Amygdala (tissue), 56 donors: ENCODE measurements around the gene COL4A2.
"Not testable (repeated sequence)": the region's sequence is repeated elsewhere in the genome, so short reads cannot be mapped to it uniquely, and the experiment has no call there.

Experiments used
- DNase-seq, 56 donors: peaks; one replicate each; lab custom pipeline; 2025; lab: John Stamatoyannopoulos, UW

Gene COL4A2

GRCh38 chr13:110520431-110521295 is 213.6 kb downstream of the COL4A2 start:
- peak in 52 of 56 donors; percentile 8 to 88 (median 66) for DNase-seq

DNA sequence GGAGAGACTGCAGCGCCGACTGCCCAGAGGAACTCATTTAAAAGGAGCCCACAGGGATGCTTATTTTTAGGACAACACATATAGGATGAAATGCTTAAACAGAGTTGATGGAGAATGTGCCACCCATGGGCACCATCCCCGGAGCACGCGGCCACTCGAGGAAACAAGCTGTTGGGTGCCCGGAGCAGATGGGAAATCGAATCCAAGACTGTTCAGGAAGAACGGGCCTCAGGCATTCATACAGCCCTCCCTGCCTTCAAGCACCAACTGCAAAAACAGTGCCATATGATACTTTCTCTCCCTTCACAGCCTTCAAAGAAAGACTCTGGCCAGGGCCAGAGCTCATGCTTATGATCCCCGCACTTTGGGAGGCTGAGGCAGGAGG is 214.2 kb downstream of the COL4A2 start:
- no peak for DNase-seq

- no peak for DNase-seq
These were observed 214.9 kb downstream of the COL4A2 start for GRCh38 chr13:110521946-110522345.

DNA sequence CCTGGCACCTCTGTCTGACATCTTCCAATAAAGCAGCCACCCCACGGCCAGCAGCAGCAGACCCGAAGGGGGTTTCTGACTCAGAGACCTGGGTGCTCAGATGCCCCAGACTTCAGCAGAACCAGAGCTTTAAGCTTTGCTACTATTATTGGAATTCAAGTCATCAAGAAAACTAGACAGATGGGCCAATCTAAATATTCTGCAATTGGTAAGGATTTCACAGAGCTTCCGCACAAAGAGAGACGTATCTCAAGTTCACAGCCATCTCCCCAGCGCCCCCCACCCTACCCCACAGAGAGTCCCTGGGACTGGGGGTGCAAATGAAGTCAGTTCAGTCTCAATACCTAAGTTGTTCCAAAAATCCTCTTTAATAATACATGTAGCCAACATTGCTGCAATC is 215.6 kb downstream of the COL4A2 start:
- DNase-seq: no peak

DNA sequence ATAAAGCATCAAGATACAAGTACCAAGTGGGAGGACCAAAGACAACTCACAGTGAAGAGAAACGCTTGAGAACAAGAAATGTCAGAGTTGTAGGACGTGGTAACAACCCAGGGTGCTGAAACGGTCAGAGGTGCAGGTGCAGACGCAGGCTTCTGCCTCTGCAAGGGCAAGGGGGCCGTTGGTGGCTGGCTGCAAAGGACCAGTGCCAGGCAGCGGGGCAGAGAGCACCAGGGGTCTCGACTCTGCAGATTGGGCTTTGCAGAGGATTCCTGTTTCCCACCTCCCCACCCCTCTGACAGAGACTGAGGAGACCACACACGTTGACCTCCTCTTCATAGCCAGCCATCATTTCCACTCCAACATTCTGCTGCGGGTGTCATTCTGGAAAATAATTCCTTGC is 216.1 kb downstream of the COL4A2 start:
- DNase-seq: no peak

- DNase-seq: no peak
These were observed 216.9 kb downstream of the COL4A2 start for GRCh38 chr13:110523838-110524540.

DNA sequence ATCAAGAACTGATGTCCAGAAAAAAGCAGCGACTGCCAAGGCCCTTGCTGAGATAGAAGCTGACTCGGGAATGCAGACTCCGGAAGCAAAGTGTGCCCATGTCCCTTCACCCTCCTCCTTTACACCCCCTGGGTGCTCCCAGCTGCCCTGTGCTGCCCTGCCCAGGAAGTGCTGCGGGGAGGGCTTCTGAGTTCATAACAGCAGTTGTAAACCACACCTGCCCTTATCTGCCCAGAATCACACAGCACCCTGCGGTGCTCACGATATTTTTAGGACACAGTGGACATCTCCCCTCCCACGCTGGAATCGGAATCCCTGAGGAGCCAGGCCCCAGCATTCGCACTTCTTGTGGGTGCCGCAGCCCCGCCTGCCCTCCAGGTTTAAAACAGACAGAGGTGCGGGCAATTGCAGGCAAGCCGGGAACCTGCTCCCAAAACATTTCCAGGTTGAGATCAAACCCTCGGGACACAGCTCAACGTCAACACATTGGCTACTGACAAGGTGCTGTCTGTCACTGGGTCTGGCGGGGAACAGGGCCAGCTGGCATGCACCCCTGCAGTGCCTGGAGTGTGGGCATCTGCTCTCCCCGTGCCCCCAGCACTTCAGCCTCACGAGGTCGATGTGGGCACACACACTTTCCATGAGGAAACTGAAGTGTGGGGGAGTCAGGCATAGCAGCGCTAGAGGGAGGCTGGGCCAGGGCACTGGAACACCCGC is 217.6 kb downstream of the COL4A2 start:
- no peak for DNase-seq

GRCh38 chr13:110525328-110526319 is 218.5 kb downstream of the COL4A2 start:
- DNase-seq: no peak

DNA sequence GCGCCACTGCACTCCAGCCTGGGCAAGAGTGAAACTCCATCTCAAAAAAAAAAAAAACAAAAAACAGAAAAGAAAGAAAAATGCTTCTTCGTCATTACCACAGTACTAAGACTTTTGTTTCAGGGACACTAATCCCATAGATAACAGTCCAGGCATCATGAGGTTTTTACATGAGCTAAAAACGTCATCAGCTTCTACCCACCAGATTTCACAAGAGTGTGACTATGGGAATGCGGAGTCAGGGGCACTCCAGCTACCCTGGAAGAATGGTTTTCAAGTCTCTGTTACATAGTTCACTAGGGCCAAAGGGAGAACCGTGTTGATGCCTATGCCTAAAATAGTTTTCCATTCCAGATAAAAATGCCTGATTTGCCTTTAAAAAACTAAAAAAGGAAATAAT is 221.3 kb downstream of the COL4A2 start:
- no peak for DNase-seq

- no peak for DNase-seq
These were observed 221.8 kb downstream of the COL4A2 start for GRCh38 chr13:110528911-110529310.

DNA sequence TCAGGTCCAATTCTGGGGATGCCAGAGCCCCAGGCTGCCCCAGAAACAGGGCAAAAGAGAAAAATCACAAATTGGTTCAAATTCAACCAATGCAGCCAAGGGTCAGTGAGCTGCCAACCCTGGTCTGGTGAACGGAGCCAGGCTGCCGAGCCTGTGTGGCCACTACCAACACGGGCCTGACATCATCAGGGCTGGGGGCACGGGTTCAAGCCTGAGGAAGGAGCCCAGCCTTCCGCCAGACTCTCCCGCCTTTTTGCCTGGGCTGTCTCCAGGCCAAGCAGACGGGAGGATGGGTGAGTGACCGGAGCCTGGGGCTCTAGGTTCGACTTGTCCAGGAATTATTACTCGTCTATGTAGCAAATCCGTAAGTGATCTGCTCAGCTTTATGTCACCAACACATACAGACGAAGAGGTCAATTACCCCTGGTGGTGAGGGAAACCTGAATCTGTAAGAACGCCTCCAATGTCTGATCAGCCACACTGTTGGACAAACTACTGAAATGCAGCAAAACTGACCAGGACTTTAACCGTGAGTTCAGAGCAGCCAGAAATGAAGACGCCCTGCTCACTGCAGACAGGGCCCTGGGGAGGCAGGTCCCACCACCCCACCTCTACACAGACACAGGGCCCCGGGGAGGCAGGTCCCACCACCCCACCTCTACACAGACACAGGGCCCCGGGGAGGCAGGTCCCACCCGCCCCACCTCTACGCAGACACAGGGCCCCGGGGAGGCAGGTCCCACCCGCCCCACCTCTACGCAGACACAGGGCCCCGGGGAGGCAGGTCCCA is 222.6 kb downstream of the COL4A2 start:
- DNase-seq: peak in 2 of 56 donors; percentile 36 to 44

DNA sequence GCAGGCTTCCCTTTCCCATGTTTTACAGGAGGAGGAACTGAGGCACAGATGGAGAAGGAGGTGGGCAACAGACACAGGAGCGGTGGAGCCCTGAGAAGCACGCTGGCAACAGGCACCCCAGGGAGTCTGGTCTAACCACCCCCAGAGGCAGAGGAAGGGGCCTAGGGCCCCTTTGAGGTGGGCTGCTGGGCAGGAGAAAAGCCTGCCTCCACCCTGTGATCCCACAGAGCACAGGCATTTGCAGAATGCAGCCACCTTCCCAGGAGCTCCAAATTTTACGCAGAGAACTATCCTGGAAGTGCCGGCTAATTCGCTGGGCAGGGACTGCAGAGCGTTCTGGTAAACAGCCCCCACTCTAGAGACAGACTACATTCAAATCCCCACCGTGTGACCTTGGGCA is 224.0 kb downstream of the COL4A2 start:
- no peak for DNase-seq

DNA sequence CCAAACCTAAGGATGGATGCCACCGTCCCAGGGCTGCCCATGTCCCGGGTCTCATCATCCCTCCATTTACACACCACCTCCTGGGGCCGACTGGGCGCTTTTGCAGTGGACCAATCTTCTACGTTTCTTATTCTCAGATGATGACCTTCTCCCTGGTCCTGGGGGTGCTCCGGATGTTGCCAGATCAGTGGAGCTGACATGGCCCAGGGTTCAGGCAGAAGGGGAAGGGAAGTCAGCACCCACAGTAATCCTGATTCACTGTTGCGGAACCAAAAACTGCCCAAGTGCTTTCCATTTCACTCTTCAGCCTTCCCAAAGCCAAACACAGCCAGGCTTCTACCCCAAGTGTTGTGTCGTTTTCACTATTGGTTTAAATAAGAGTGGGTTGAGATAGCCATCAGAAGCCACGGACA is 224.6 kb downstream of the COL4A2 start:
- DNase-seq: peak in 1 of 56 donors; percentile 17

DNA sequence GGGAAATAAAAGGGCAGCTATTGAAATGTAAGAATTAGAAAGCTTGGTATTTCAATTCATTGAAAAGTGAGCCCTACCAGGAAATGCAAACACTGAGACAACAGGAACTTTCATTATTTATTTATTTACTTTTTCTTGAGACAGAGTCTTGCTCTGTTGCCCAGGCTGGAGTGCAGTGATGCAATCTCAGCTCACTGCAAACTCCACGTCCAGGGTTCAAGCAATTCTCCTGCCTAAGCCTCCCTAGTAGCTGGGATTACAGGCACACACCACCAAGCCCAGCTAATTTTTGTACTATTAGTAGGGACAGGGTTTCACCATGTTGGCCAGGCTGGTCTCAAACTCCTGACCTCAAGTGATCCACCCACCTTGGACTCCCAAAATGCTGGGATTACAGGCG is 225.2 kb downstream of the COL4A2 start:
- DNase-seq: not testable (repeated sequence)

DNA sequence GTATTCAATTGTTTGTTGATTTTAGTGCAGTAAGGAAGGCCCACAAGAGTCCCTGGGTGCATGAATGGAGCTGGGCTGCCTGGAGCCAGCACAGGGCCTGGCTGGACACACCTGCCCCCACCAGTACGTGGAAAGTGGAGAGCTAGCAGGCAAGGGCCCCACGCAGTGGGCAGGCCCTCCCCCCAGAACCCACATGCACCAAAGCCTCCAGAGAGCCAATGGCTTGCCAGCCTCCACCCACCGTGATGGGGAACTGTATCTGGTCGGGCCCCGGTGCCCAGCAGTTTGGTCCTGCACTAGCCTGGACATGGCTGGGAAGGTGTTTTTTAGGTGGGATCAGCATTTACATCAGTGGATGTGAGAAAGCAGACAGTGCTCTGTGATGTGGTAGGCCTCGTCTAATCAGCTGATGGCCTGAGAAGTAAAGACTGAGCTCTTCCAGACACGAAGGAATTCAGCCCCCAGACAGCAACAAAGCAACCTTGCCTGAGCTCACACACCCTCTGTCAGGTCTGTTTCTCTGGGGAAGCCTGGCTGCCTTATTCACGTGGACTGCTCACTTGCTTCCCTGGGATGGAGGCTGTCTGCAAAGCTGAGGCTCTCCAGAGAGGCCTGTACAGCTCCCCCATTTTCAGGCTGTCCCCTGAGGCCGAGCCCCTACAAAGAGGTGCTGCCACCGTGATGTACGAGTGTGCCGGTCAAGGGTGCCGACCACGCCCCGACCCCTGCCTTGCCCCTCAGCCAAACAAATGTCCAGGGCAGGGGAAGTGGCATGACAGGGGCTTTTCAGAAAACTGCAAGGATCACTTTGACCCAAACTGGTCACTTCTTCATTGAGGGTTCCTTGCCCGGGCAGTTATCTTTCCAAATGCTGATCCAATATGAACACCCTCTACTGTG is 226.9 kb downstream of the COL4A2 start:
- DNase-seq: no peak

GRCh38 chr13:110535526-110535925 is 228.4 kb downstream of the COL4A2 start:
- no peak for DNase-seq

DNA sequence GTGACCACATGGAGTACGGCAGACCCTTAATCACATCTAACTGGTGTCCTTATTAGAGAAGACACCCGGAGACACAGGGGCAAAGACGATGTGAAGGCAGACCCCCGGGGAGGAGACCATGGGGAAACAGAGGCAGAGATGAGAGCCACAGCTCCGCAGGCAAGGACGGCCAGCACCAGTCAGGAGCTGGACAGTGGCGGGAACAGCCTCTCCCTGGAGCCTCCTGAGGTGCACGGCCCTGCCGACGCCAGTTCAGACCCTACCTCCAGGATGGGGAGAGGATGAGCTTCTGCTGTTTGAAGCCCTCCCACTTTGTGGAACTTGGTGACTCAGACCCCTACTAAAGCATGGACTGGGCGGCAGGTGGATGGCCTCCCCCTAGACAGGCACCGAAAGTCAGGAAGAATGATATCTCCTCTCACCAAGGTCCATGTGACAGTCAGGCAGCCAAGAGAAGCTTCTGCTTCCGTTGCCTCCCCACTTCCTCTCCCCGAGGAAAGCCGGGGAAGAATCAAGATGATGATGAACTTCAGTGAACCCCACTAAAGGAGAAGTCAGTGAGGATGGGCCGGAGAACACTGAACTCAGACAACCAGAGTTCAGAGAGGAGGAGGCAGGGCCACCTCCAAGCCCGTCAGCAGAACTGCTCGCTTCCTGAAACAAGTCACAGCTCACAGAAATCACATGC is 229.1 kb downstream of the COL4A2 start:
- DNase-seq: peak in 25 of 56 donors; percentile 8 to 71 (median 30)
